ENCODE measurements around the gene LSP1. TPM values are rescaled to one million over a fixed set of nuclear protein-coding genes. Genes with fewer than 3 reads are reported as not detected.
A peak's percentile ranks its signal among the peaks of the same experiment; 100 is the strongest.

The LSP1 gene
- total RNA-seq, 3 donors from 2014 or later (not counting 1 experiment from before 2014, with no cell fraction given), result 487 to 595 (median 536) TPM

DNA sequence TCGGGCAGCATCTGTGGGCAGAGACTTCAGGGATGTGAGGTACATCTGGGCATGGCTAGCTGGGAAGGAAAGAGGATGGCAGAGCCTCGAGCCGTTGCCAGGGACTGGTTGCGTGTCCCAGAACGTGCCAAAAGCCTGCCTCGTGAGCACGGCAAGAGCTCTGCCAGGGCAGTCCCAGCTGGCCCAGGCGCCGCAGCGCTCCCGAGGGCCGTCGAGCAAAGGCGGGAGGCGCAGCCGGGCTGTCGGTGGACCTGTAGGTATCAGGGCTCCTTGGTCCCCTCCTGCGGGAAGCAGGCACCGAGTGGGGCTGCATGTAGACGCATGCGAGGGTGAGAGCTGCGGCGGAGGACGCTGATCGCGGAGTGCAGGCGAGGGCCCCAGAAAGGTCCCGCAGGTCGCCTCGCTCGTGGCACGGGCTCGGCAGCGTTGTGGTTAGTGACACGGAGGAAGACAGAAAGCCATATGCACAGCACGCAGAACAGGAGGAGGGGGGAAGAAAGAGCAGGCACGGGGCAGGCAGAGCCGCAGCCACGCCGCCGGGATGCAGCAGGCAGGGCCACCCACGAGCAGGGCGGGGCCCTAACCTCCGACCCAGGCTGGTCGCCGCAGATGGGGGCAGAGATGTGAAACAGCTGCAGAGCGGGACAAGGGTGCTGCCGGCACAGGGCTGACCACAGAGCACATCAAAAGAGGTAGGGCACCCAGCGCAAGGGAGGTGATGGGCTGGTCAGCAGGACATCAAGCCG lies 18.0 kb downstream of the LSP1 start:
- no peaks in the 10 kb centered on the region for H3K9me3 Mint-ChIP-seq
- peak overlapping the region; percentile 82 to 88 for H3K27ac Mint-ChIP-seq
- TF ChIP-seq, protein P1, sequence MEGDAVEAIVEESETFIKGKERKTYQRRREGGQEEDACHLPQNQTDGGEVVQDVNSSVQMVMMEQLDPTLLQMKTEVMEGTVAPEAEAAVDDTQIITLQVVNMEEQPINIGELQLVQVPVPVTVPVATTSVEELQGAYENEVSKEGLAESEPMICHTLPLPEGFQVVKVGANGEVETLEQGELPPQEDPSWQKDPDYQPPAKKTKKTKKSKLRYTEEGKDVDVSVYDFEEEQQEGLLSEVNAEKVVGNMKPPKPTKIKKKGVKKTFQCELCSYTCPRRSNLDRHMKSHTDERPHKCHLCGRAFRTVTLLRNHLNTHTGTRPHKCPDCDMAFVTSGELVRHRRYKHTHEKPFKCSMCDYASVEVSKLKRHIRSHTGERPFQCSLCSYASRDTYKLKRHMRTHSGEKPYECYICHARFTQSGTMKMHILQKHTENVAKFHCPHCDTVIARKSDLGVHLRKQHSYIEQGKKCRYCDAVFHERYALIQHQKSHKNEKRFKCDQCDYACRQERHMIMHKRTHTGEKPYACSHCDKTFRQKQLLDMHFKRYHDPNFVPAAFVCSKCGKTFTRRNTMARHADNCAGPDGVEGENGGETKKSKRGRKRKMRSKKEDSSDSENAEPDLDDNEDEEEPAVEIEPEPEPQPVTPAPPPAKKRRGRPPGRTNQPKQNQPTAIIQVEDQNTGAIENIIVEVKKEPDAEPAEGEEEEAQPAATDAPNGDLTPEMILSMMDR (IDR thresholded peaks at IDR 0.05), result no peak
- Histone ChIP-seq H3K36me3 (ENCODE audit: control insufficient read depth, insufficient read depth, low read length) (peaks cover 10% of the 10 kb centered on the region), H3K9me3 (ENCODE audit: control insufficient read depth, insufficient read depth, low read length) (no peaks in the 10 kb centered on the region), H3K27ac (ENCODE audit: low read length) (peak overlapping the region; percentile 48), H3K27me3 (ENCODE audit: control insufficient read depth, insufficient read depth, low read length) (no peaks in the 10 kb centered on the region), H3K4me1 (ENCODE audit: control insufficient read depth, insufficient read depth, low read length) (peaks cover 94% of the 10 kb centered on the region), H3K4me3 (ENCODE audit: low read length) (peak overlapping the region; percentile 13)
- intact Hi-C loops (cut with micrococcal nuclease), result loop anchor here (2.0 kb wide), 1 partner anchor 18 kb away; the partner anchor contains the start of gene LSP1
- DNase-seq, result peak in 1 of 2 donors; percentile 80
- peak; percentile 68 to 76 (median 74) for ATAC-seq
- no peaks in the 10 kb centered on the region for H3K27me3 Mint-ChIP-seq (ENCODE audit: low read depth in 2 of 2)
- 44% methylated on average over 50 of the region's 50 CpGs for WGBS (ENCODE audit: insufficient coverage)
- H3K36me3 Mint-ChIP-seq, result no peaks in the 10 kb centered on the region
- H3K4me3 Mint-ChIP-seq, result peak overlapping the region; percentile 93
- peaks cover 48 to 71% of the 10 kb centered on the region in 2 donors for H3K4me1 Mint-ChIP-seq

DNA sequence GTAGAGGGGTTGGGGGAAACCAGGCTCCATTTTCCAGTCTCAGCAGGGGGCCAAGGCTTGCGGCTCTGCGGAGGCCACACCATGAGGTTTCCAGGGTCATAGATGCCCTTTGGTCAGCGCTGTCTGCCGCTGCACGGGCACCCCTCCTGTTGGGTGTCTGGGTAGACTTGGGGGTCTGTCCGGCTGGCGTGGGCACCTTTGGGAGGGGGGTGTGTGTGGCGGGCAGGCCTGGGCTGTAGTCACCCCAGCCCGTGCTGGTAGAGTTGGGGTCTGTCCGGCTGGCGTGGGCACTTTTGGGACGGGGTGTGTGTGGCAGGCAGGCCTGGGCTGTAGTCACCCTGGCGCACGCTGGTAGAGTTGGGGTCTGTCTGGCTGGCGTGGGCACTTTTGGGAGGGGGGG lies 18.6 kb downstream of the LSP1 start:
- H3K9me3 Mint-ChIP-seq, result no peaks in the 10 kb centered on the region
- Histone ChIP-seq H3K36me3 (ENCODE audit: control insufficient read depth, insufficient read depth, low read length) (peaks cover 12% of the 10 kb centered on the region), H3K4me1 (ENCODE audit: control insufficient read depth, insufficient read depth, low read length) (peaks cover 95% of the 10 kb centered on the region), H3K4me3 (ENCODE audit: low read length) (no peak overlapping the region), H3K9me3 (ENCODE audit: control insufficient read depth, insufficient read depth, low read length) (no peaks in the 10 kb centered on the region), H3K27me3 (ENCODE audit: control insufficient read depth, insufficient read depth, low read length) (no peaks in the 10 kb centered on the region), H3K27ac (ENCODE audit: low read length) (peak overlapping the region; percentile 48)
- no peaks in the 10 kb centered on the region for H3K27me3 Mint-ChIP-seq (ENCODE audit: low read depth in 2 of 2)
- TF ChIP-seq, protein P1 (IDR thresholded peaks at IDR 0.05), result no peak
- ATAC-seq (no peak), DNase-seq (no peak)
- H3K27ac Mint-ChIP-seq, result peak overlapping the region; percentile 82 to 88
- no peaks in the 10 kb centered on the region for H3K36me3 Mint-ChIP-seq
- intact Hi-C loops (cut with micrococcal nuclease), result loop anchor here (2.0 kb wide), 1 partner anchor 19 kb away; the partner anchor contains the start of gene LSP1
- peak overlapping the region; percentile 93 for H3K4me3 Mint-ChIP-seq
- peaks cover 48 to 77% of the 10 kb centered on the region in 2 donors for H3K4me1 Mint-ChIP-seq
- WGBS (ENCODE audit: insufficient coverage), result 90% methylated on average over 15 of the region's 15 CpGs

DNA sequence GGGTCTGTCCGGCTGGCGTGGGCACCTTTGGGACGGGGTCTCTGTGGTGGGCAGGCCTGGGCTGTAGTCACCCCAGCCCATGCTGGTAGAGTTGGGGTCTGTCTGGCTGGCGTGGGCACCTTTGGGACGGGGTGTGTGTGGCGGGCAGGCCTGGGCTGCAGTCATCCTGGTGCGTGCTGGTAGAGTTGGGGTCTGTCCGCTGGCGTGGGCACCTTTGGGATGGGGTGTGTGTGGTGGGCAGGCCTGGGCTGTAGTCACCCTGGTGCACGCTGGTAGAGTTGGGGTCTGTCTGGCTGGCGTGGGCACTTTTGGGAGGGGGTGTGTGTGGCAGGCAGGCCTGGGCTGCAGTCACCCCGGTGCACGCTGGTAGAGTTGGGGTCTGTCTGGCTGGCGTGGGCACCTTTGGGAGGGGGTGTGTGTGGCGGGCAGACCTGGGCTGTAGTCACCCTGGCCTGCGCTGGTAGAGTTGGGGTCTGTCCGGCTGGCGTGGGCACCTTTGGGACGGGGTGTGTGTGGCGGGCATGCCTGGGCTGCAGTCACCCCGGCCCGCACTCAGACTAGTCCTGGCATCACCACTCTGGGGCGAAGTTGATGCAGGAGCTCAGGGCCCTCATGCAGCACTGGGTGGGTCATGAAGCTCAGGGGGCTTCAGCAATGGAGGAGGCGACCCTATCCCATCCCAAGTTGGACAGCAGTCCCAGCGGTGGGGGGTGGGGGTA lies 19.5 kb downstream of the LSP1 start:
- WGBS (ENCODE audit: insufficient coverage), result 86% methylated on average over 24 of the region's 25 CpGs
- no peaks in the 10 kb centered on the region for H3K9me3 Mint-ChIP-seq
- DNase-seq (no peak), ATAC-seq (no peak)
- Histone ChIP-seq H3K27ac (ENCODE audit: low read length) (no peak overlapping the region), H3K4me1 (ENCODE audit: control insufficient read depth, insufficient read depth, low read length) (peaks cover 94% of the 10 kb centered on the region), H3K9me3 (ENCODE audit: control insufficient read depth, insufficient read depth, low read length) (no peaks in the 10 kb centered on the region), H3K27me3 (ENCODE audit: control insufficient read depth, insufficient read depth, low read length) (no peaks in the 10 kb centered on the region), H3K4me3 (ENCODE audit: low read length) (no peak overlapping the region), H3K36me3 (ENCODE audit: control insufficient read depth, insufficient read depth, low read length) (peaks cover 9% of the 10 kb centered on the region)
- TF ChIP-seq, protein P1 (IDR thresholded peaks at IDR 0.05), result no peak
- no peaks in the 10 kb centered on the region for H3K36me3 Mint-ChIP-seq
- peaks cover 50 to 80% of the 10 kb centered on the region in 2 donors for H3K4me1 Mint-ChIP-seq
- intact Hi-C loops (cut with micrococcal nuclease), result no loop called here
- H3K27ac Mint-ChIP-seq, result peak overlapping the region; percentile 82 to 88
- H3K27me3 Mint-ChIP-seq (ENCODE audit: low read depth in 2 of 2), result no peaks in the 10 kb centered on the region
- H3K4me3 Mint-ChIP-seq, result peak overlapping the region; percentile 93
